Thoracic aorta (tissue), 2 donors: ENCODE results near the gene TSSC4. TPM values are rescaled to one million over a fixed set of nuclear protein-coding genes. Genes with fewer than 3 reads are reported as not detected.

Source experiments
- ATAC-seq: fragments of 150-250 bp; one replicate; pipeline ENCODE4 v1.8.0; 2017; ENCODE audit warnings: low read depth; ENCODE audit not compliant: insufficient number of reproducible peaks, low FRiP score
- DNase-seq: peaks from one replicate; pipeline ENCODE4 v3.0.0-alpha.2; 2020; ENCODE audit warnings: low spot score
- H3K27ac ChIP-seq, 2 donors: fragments of 200-600 bp; sonication (generic); 1 replicate in 1 of 2; 2 replicates in 1 of 2; pipeline ENCODE4 v1.5.1; 2016; ENCODE audit warnings: mild to moderate bottlenecking in 2 of 2, moderate library complexity in 2 of 2
- H3K27me3 ChIP-seq: fragments of 200-600 bp; sonication (generic); replicated peaks from 2 replicates; pipeline ENCODE4 v1.6.0; 2016; ENCODE audit warnings: mild to moderate bottlenecking; ENCODE audit not compliant: insufficient read depth
- H3K36me3 ChIP-seq: fragments of 200-600 bp; sonication (generic); one replicate; pipeline ENCODE4 v1.5.1; 2016
- H3K4me1 ChIP-seq, 2 donors: fragments of 200-600 bp; sonication (generic); 1 replicate in 1 of 2; 2 replicates in 1 of 2; pipeline versions ENCODE4 v1.5.1 to v1.6.0; 2016; ENCODE audit warnings: low read depth in 2 of 2, mild to moderate bottlenecking in 1 of 2; ENCODE audit not compliant: control insufficient read depth in 1 of 2
- H3K4me3 ChIP-seq: fragments of 200-600 bp; sonication (generic); 2 replicates; pipeline ENCODE4 v1.5.1; 2016; ENCODE audit warnings: mild to moderate bottlenecking
- H3K9me3 ChIP-seq: fragments of 200-600 bp; sonication (generic); 2 replicates; pipeline ENCODE4 v1.5.1; 2016
- total RNA-seq, 2 donors: library from RNA; depleted of rRNA; stranded (reverse); fragments of >200 nt; gene quantifications; one replicate each; pipeline versions ENCODE4 v1.1.0 to v1.2.3, GENCODE V29; 2016
- TF ChIP-seq, protein P1 (sequence below): fragments of 200-600 bp; sonication (generic); IDR thresholded peaks from one replicate; pipeline ENCODE4 v1.5.1; 2019; ENCODE audit warnings: antibody characterized with exemption

Gene TSSC4
- total RNA-seq, 2 donors from 2014 or later = 31.6 to 57.9 TPM

DNA sequence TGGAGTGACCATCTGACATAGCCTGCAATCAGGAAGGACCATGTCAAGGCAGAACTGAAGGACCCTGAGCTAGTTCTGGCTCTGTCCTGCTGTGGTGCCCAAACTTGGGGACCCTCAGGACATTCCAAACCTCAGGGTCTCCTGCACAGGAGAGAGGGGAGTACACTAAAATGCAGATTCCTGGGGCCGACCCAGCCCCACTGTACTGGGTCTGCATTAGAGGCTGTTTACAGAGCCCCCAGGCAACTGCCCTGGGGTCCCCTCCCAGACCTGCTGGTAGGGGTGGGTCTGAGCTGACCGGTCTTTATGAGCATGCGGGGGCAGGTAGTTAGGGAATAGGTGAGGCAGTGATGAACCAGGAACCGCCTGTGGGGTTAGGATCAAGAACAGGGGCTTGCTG, 37.0 kb downstream of the TSSC4 start:
- Histone ChIP-seq H3K27ac (no peak overlapping the region), H3K9me3 (no peaks in the 10 kb centered on the region), H3K27me3 (no peaks in the 10 kb centered on the region), H3K4me3 (no peak overlapping the region), H3K36me3 (no peaks in the 10 kb centered on the region), H3K4me1 (no peaks in the 10 kb centered on the region)
- TF ChIP-seq, protein P1, sequence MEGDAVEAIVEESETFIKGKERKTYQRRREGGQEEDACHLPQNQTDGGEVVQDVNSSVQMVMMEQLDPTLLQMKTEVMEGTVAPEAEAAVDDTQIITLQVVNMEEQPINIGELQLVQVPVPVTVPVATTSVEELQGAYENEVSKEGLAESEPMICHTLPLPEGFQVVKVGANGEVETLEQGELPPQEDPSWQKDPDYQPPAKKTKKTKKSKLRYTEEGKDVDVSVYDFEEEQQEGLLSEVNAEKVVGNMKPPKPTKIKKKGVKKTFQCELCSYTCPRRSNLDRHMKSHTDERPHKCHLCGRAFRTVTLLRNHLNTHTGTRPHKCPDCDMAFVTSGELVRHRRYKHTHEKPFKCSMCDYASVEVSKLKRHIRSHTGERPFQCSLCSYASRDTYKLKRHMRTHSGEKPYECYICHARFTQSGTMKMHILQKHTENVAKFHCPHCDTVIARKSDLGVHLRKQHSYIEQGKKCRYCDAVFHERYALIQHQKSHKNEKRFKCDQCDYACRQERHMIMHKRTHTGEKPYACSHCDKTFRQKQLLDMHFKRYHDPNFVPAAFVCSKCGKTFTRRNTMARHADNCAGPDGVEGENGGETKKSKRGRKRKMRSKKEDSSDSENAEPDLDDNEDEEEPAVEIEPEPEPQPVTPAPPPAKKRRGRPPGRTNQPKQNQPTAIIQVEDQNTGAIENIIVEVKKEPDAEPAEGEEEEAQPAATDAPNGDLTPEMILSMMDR = no peak
- DNase-seq (no peak), ATAC-seq (no peak)

DNA sequence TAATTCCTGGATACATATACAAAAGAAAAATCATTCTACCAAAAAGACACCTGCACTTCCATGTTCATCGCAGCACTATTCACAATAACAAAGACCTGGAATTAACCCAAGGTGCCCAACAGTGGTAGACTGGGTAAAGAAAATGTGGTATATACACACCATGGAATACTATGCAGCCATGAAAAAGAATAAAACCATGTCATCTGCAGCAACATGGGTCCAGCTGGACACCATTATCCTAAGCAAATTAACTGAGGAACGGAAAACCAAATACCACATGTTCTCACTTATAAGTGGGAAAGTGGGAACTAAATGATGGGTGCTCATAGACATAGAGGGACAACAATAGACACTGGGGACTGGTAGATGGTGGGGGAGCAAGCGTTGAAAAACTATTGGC, 39.3 kb downstream of the TSSC4 start:
- no peaks in the 10 kb centered on the region for H3K4me1 ChIP-seq
- no peaks in the 10 kb centered on the region for H3K9me3 ChIP-seq
- ATAC-seq (no peak), DNase-seq (no peak)
- no peak overlapping the region for H3K27ac ChIP-seq
- no peaks in the 10 kb centered on the region for H3K36me3 ChIP-seq
- TF ChIP-seq, protein P1 = no peak
- no peaks in the 10 kb centered on the region for H3K27me3 ChIP-seq
- no peak overlapping the region for H3K4me3 ChIP-seq

GRCh38 chr11:2440646-2441045, 40.1 kb downstream of the TSSC4 start:
- TF ChIP-seq, protein P1 = no peak
- Histone ChIP-seq H3K27ac (no peak overlapping the region), H3K36me3 (no peaks in the 10 kb centered on the region), H3K4me1 (no peaks in the 10 kb centered on the region), H3K27me3 (no peaks in the 10 kb centered on the region), H3K4me3 (no peak overlapping the region), H3K9me3 (no peaks in the 10 kb centered on the region)
- DNase-seq (no peak), ATAC-seq (no peak)

GRCh38 chr11:2441171-2441570, 40.6 kb downstream of the TSSC4 start:
- H3K27me3 ChIP-seq = no peaks in the 10 kb centered on the region
- H3K9me3 ChIP-seq = no peaks in the 10 kb centered on the region
- no peaks in the 10 kb centered on the region for H3K36me3 ChIP-seq
- TF ChIP-seq, protein P1 = no peak
- ATAC-seq = no peak
- no peaks in the 10 kb centered on the region for H3K4me1 ChIP-seq
- DNase-seq = no peak
- H3K27ac ChIP-seq = no peak overlapping the region
- no peak overlapping the region for H3K4me3 ChIP-seq

DNA sequence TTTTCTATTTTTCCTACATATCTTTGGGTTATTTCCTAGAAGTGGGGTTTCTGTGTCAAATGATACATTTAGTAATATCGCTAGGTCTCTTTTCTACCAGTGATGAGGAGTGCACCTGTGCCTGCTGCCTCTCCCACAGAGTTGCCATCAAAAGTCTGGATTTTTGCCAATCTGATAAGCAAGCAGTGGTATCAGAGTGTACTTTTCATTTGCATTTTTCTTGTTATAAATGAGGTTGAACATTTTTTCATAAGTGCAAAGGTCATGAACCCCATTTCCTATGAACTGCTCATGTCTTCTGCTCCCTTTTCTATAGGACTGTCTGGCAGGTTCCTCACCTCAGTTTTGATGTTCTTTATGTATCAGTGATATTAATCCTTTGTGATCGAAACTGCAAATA, 42.0 kb downstream of the TSSC4 start:
- Histone ChIP-seq H3K9me3 (no peaks in the 10 kb centered on the region), H3K4me3 (no peak overlapping the region), H3K4me1 (no peaks in the 10 kb centered on the region), H3K36me3 (no peaks in the 10 kb centered on the region), H3K27ac (no peak overlapping the region), H3K27me3 (no peaks in the 10 kb centered on the region)
- no peak for ATAC-seq
- no peak for DNase-seq
- TF ChIP-seq, protein P1 = no peak
